Astrocyte of the spinal cord (primary cell): Measurements from ENCODE around the gene PPP1R9A.

Source experiments
- DNase-seq: peaks from one replicate; pipeline ENCODE4 v3.0.0; 2011; ENCODE audit warnings: low read depth, low spot score
- H3K4me3 ChIP-seq: 2 replicates; pipeline ENCODE4 v1.5.1; 2011; ENCODE audit warnings: low read depth, mild to moderate bottlenecking, low read length, moderate library complexity
- CTCF ChIP-seq: IDR thresholded peaks from 2 replicates; pipeline ENCODE4 v1.5.1; 2012; ENCODE audit warnings: low read depth, mild to moderate bottlenecking, low read length, inconsistent platforms
- in situ Hi-C: cut with HindIII; loops from 2 replicates; pipeline ENCODE4 v1.10.0; 2017; ENCODE audit warnings: low sequenced_read_pairs

Gene PPP1R9A

GRCh38 chr7:95105627-95106026 is 198.2 kb downstream of the PPP1R9A start:
- TF ChIP-seq CTCF = no peak
- no peak overlapping the region for H3K4me3 ChIP-seq
- in situ Hi-C loops = no loop called here
- no peak for DNase-seq

- no peak for TF ChIP-seq CTCF
- in situ Hi-C loops = no loop called here
- DNase-seq = no peak
- no peak overlapping the region for H3K4me3 ChIP-seq
Observed at GRCh38 chr7:95106401-95106800, 199.0 kb downstream of the PPP1R9A start.

- no peak overlapping the region for H3K4me3 ChIP-seq
- no peak for TF ChIP-seq CTCF
- DNase-seq = no peak
- in situ Hi-C loops = no loop called here
Observed at GRCh38 chr7:95110707-95111106, 203.3 kb downstream of the PPP1R9A start.

GRCh38 chr7:95113590-95113989 is 206.2 kb downstream of the PPP1R9A start:
- in situ Hi-C loops = no loop called here
- H3K4me3 ChIP-seq = no peak overlapping the region
- TF ChIP-seq CTCF = no peak
- no peak for DNase-seq

- no peak overlapping the region for H3K4me3 ChIP-seq
- in situ Hi-C loops = no loop called here
- TF ChIP-seq CTCF = no peak
- no peak for DNase-seq
Observed at GRCh38 chr7:95126053-95126709, 218.8 kb downstream of the PPP1R9A start.

GRCh38 chr7:95132500-95132899 is 225.1 kb downstream of the PPP1R9A start:
- no peak for TF ChIP-seq CTCF
- DNase-seq = no peak
- in situ Hi-C loops = no loop called here
- no peak overlapping the region for H3K4me3 ChIP-seq
